Measurements from ENCODE around the gene ZFAND4. TPM values are rescaled to one million over a fixed set of nuclear protein-coding genes. Genes with fewer than 3 reads are reported as not detected.

The ZFAND4 gene
- total and polyA plus RNA-seq, 10 of the 15 experiments (the other 5 are each of a cell fraction or from before 2014, with no cell fraction given) = 4.7 to 20.8 (median 12.8) TPM

GRCh38 chr10:45589868-45590267 lies 82.7 kb downstream of the ZFAND4 start:
- H3K4me3 ChIP-seq = no peak overlapping the region
- in situ Hi-C loops (cut with MboI) = no loop called here
- intact Hi-C loops (cut with micrococcal nuclease; ENCODE audit: unreplicated experiment) = loop anchor here (5.0 kb wide), 1 partner anchor 123 kb away; no protein-coding TSS in a partner anchor
- WGBS (ENCODE audit: insufficient coverage, insufficient replicate concordance, low lambda C conversion rate, missing lambda C conversion rate) = 98% methylated on average over 2 of the region's 2 CpGs
- peaks cover 17% of the 10 kb centered on the region for H3K79me2 ChIP-seq (ENCODE audit: control insufficient read depth, insufficient read depth, low read length)
- ChIA-PET RAD21 (ENCODE audit: unreplicated experiment) (no interaction called here), CTCF (interaction anchor here (1.4 kb wide), 1 partner anchor 11 kb away, joined by 3 read pairs; no protein-coding TSS in a partner anchor), SMC1A (ENCODE audit: uncharacterized antibody, unreplicated experiment) (interaction anchor here (1.3 kb wide), 1 partner anchor 82 kb away, joined by 4 read pairs; no protein-coding TSS in a partner anchor), POLR2A (no interaction called here)
- no peak overlapping the region for H3K9ac ChIP-seq (ENCODE audit: control insufficient read depth, insufficient read depth, low read length)
- no peaks in the 10 kb centered on the region for H4K20me1 ChIP-seq (ENCODE audit: control insufficient read depth, insufficient read depth)
- no peaks in the 10 kb centered on the region; the same call in 1 of the 3 replicates for H3K9me3 ChIP-seq (replicated peaks; ENCODE audit: control insufficient read depth, insufficient read depth, low read length)
- BruUV-seq (replicated peaks) = no TSS peak
- no peaks in the 10 kb centered on the region for H3K27me3 ChIP-seq (replicated peaks in 1 of 2; ENCODE audit: control insufficient read depth in 2 of 2, insufficient read depth in 2 of 2, low read length in 1 of 2)
- FAIRE-seq (no peak), ATAC-seq (no peak), DNase-seq (ENCODE audit: low read depth, low spot score) (no peak)
- H3K36me3 ChIP-seq (ENCODE audit: control insufficient read depth in 2 of 2, insufficient read depth in 2 of 2, low read length in 1 of 2) = no peaks in the 10 kb centered on the region
- no peak overlapping the region for H3K27ac ChIP-seq (ENCODE audit: control insufficient read depth, insufficient read depth)
- no peak for TF ChIP-seq NFYA (IDR thresholded peaks at IDR 0.05; ENCODE audit: borderline replicate concordance, low read depth, low read length)
- TF ChIP-seq STAT3 (IDR thresholded peaks at IDR 0.05; ENCODE audit: low read depth, low read length) = no peak
- TF ChIP-seq ZNF384 (IDR thresholded peaks at IDR 0.05; ENCODE audit: borderline replicate concordance, low read depth, low read length) = no peak
- no peak for TF ChIP-seq EED (IDR thresholded peaks at IDR 0.05; ENCODE audit: low read depth)
- no peak for TF ChIP-seq CHD1 (IDR thresholded peaks at IDR 0.05; ENCODE audit: low read depth, low read length)
- TF ChIP-seq, protein P1, sequence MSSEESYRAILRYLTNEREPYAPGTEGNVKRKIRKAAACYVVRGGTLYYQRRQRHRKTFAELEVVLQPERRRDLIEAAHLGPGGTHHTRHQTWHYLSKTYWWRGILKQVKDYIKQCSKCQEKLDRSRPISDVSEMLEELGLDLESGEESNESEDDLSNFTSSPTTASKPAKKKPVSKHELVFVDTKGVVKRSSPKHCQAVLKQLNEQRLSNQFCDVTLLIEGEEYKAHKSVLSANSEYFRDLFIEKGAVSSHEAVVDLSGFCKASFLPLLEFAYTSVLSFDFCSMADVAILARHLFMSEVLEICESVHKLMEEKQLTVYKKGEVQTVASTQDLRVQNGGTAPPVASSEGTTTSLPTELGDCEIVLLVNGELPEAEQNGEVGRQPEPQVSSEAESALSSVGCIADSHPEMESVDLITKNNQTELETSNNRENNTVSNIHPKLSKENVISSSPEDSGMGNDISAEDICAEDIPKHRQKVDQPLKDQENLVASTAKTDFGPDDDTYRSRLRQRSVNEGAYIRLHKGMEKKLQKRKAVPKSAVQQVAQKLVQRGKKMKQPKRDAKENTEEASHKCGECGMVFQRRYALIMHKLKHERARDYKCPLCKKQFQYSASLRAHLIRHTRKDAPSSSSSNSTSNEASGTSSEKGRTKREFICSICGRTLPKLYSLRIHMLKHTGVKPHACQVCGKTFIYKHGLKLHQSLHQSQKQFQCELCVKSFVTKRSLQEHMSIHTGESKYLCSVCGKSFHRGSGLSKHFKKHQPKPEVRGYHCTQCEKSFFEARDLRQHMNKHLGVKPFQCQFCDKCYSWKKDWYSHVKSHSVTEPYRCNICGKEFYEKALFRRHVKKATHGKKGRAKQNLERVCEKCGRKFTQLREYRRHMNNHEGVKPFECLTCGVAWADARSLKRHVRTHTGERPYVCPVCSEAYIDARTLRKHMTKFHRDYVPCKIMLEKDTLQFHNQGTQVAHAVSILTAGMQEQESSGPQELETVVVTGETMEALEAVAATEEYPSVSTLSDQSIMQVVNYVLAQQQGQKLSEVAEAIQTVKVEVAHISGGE (CRISPR knock-in tag; IDR thresholded peaks at IDR 0.05) = no peak
- H3K4me1 ChIP-seq (ENCODE audit: control insufficient read depth, insufficient read depth, low read length) = peaks cover 3% of the 10 kb centered on the region; the same call in 1 of the 2 replicates
- H3K4me2 ChIP-seq (ENCODE audit: control insufficient read depth, insufficient read depth) = no peak overlapping the region
- no peak overlapping the region for H2AFZ ChIP-seq (ENCODE audit: control insufficient read depth, low read depth, low read length)
